Mesenchymal stem cell (in vitro differentiated cells and primary cell): ENCODE results near the gene CSTPP1.
A peak's percentile ranks its signal among the peaks of the same experiment; 100 is the strongest.

Experiments used
- DNase-seq: peaks from one replicate; pipeline ENCODE4 v3.0.0-alpha.2; 2013
- H2AFZ ChIP-seq: one replicate; pipeline ENCODE4 v1.6.1; 2013; ENCODE audit warnings: low read depth, mild to moderate bottlenecking, control low read depth, inconsistent platforms, low read length, moderate library complexity
- H2AK5ac ChIP-seq: 2 replicates; pipeline ENCODE4 v1.6.1; 2013; ENCODE audit warnings: low read length, moderate library complexity, mild to moderate bottlenecking, inconsistent platforms; ENCODE audit not compliant: severe bottlenecking
- H2BK120ac ChIP-seq: one replicate; pipeline ENCODE4 v1.6.1; 2013; ENCODE audit warnings: low read depth, mild to moderate bottlenecking, inconsistent platforms, low read length, moderate library complexity
- H2BK12ac ChIP-seq, 2 experiments: one replicate each; pipeline ENCODE4 v1.6.1; 2013; ENCODE audit warnings: inconsistent platforms in 2 of 2, low read length in 2 of 2, mild to moderate bottlenecking in 2 of 2, moderate library complexity in 2 of 2, control low read depth in 1 of 2
- H2BK15ac ChIP-seq: one replicate; pipeline ENCODE4 v1.6.1; 2013; ENCODE audit warnings: mild to moderate bottlenecking, low read depth, inconsistent platforms; ENCODE audit not compliant: poor library complexity, severe bottlenecking
- H2BK5ac ChIP-seq: 2 replicates; pipeline ENCODE4 v1.6.1; 2013; ENCODE audit warnings: low read depth, mild to moderate bottlenecking, low read length, control low read depth, inconsistent platforms; ENCODE audit not compliant: poor library complexity, severe bottlenecking
- H3K14ac ChIP-seq, 2 experiments: one replicate each; pipeline ENCODE4 v1.6.1; 2013; ENCODE audit warnings: inconsistent platforms in 2 of 2, low read length in 2 of 2, control low read depth in 1 of 2, mild to moderate bottlenecking in 1 of 2, moderate library complexity in 1 of 2
- H3K18ac ChIP-seq, 2 experiments: one replicate each; pipeline ENCODE4 v1.6.1; 2013; ENCODE audit warnings: inconsistent platforms in 2 of 2, low read length in 2 of 2, control low read depth in 1 of 2, low read depth in 1 of 2, mild to moderate bottlenecking in 1 of 2
- H3K23ac ChIP-seq, 2 experiments: one replicate each; pipeline ENCODE4 v1.6.1; 2013; ENCODE audit warnings: inconsistent platforms in 2 of 2, low read length in 2 of 2, mild to moderate bottlenecking in 2 of 2, moderate library complexity in 2 of 2, control low read depth in 1 of 2
- H3K27ac ChIP-seq: 2 replicates; pipeline ENCODE4 v1.5.1; 2013; ENCODE audit warnings: mild to moderate bottlenecking, moderate library complexity, low read length, control low read depth, inconsistent platforms; ENCODE audit not compliant: poor library complexity, severe bottlenecking
- H3K27me3 ChIP-seq, 2 experiments: 2 replicates each; pipeline versions ENCODE4 v1.6.1 to v1.7.0; 2013; ENCODE audit warnings: low read length in 2 of 2, mild to moderate bottlenecking in 2 of 2, moderate library complexity in 2 of 2, control low read depth in 1 of 2, inconsistent platforms in 1 of 2; ENCODE audit not compliant: control insufficient read depth in 1 of 2, insufficient read depth in 1 of 2
- H3K36me3 ChIP-seq, 2 experiments: 2 replicates each; pipeline versions ENCODE4 v1.6.1 to v1.7.0; 2013; ENCODE audit warnings: low read length in 2 of 2, control low read depth in 1 of 2, inconsistent platforms in 1 of 2, low read depth in 1 of 2, mild to moderate bottlenecking in 1 of 2; ENCODE audit not compliant: insufficient read depth in 2 of 2, control insufficient read depth in 1 of 2
- H3K4ac ChIP-seq, 2 experiments: one replicate each; pipeline ENCODE4 v1.6.1; 2013; ENCODE audit warnings: inconsistent platforms in 2 of 2, low read length in 2 of 2, mild to moderate bottlenecking in 2 of 2, moderate library complexity in 2 of 2, control low read depth in 1 of 2, low read depth in 1 of 2
- H3K4me1 ChIP-seq: 2 replicates; pipeline ENCODE4 v1.6.1; 2013; ENCODE audit warnings: low read depth, low read length, control low read depth; ENCODE audit not compliant: control insufficient read depth, insufficient read depth
- H3K4me2 ChIP-seq: 2 replicates; pipeline ENCODE4 v1.6.1; 2013; ENCODE audit warnings: low read length, mild to moderate bottlenecking, inconsistent platforms; ENCODE audit not compliant: poor library complexity, severe bottlenecking
- H3K4me3 ChIP-seq, 2 experiments: 2 replicates each; pipeline versions ENCODE4 v1.5.1 to v1.7.0; 2013; ENCODE audit warnings: low read length in 2 of 2, mild to moderate bottlenecking in 2 of 2, control low read depth in 1 of 2, low read depth in 1 of 2; ENCODE audit not compliant: insufficient read depth in 1 of 2
- H3K79me1 ChIP-seq: replicated peaks from 2 replicates; pipeline ENCODE4 v1.6.1; 2013; ENCODE audit warnings: mild to moderate bottlenecking, control low read depth, low read length, inconsistent platforms; ENCODE audit not compliant: poor library complexity, severe bottlenecking
- H3K9ac ChIP-seq: 2 replicates; pipeline ENCODE4 v1.7.0; 2013; ENCODE audit warnings: mild to moderate bottlenecking, low read length, moderate library complexity
- H3K9me3 ChIP-seq: 2 replicates; pipeline ENCODE4 v1.7.0; 2013; ENCODE audit warnings: mild to moderate bottlenecking, low read length; ENCODE audit not compliant: control insufficient read depth
- H4K8ac ChIP-seq: one replicate; pipeline ENCODE4 v1.6.1; 2013; ENCODE audit warnings: inconsistent platforms, mild to moderate bottlenecking, low read length, moderate library complexity
- H4K91ac ChIP-seq: one replicate; pipeline ENCODE4 v1.6.1; 2013; ENCODE audit warnings: mild to moderate bottlenecking, low read length, inconsistent platforms
- WGBS: methylation state at CpG from one replicate; pipeline ENCODE4 v1.1.7; 2013; ENCODE audit warnings: mixed read lengths; 5-methylcytosine and 5-hydroxymethylcytosine counted together

Gene CSTPP1

GRCh38 chr11:47148903-47149531 lies 212.5 kb downstream of the CSTPP1 start:
- H3K27me3 ChIP-seq: no peaks in the 10 kb centered on the region
- no peak overlapping the region for H3K4me3 ChIP-seq
- no peaks in the 10 kb centered on the region for H3K9me3 ChIP-seq
- H3K4ac ChIP-seq: no peak overlapping the region
- 80% methylated on average over 10 of the region's 10 CpGs for WGBS
- H2AFZ ChIP-seq: no peak overlapping the region
- no peak overlapping the region for H2BK120ac ChIP-seq
- no peak overlapping the region for H2BK15ac ChIP-seq
- no peak overlapping the region for H3K14ac ChIP-seq
- H3K18ac ChIP-seq: no peak overlapping the region
- H3K79me1 ChIP-seq: peaks cover 2% of the 10 kb centered on the region
- H3K4me2 ChIP-seq: no peak overlapping the region
- H3K23ac ChIP-seq: no peak overlapping the region
- H2AK5ac ChIP-seq: no peak overlapping the region
- H3K9ac ChIP-seq: no peak overlapping the region
- peak; percentile 26 for DNase-seq
- H3K36me3 ChIP-seq: peaks cover 0 to 14% of the 10 kb centered on the region in 2 experiments
- peak overlapping the region in 1 of 2 experiments; percentile 43 for H2BK12ac ChIP-seq
- H4K91ac ChIP-seq: no peak overlapping the region
- H3K27ac ChIP-seq: no peak overlapping the region
- H3K4me1 ChIP-seq: peaks cover 6% of the 10 kb centered on the region
- no peak overlapping the region for H4K8ac ChIP-seq
- H2BK5ac ChIP-seq: no peak overlapping the region

- H2BK120ac ChIP-seq: no peak overlapping the region
- no peak overlapping the region for H3K18ac ChIP-seq
- H2AFZ ChIP-seq: no peak overlapping the region
- H2AK5ac ChIP-seq: no peak overlapping the region
- no peaks in the 10 kb centered on the region for H3K27me3 ChIP-seq
- no peak overlapping the region for H3K23ac ChIP-seq
- H3K4me1 ChIP-seq: peaks cover 8% of the 10 kb centered on the region
- H2BK15ac ChIP-seq: no peak overlapping the region
- no peak overlapping the region for H2BK12ac ChIP-seq
- DNase-seq: no peak
- 92% methylated on average over 1 of the region's 2 CpGs for WGBS
- H3K4ac ChIP-seq: no peak overlapping the region
- no peak overlapping the region for H3K4me3 ChIP-seq
- peaks cover 2% of the 10 kb centered on the region for H3K79me1 ChIP-seq
- no peak overlapping the region for H4K8ac ChIP-seq
- H3K4me2 ChIP-seq: no peak overlapping the region
- H4K91ac ChIP-seq: no peak overlapping the region
- peaks cover 0 to 20% of the 10 kb centered on the region in 2 experiments for H3K36me3 ChIP-seq
- H3K14ac ChIP-seq: no peak overlapping the region
- H3K9ac ChIP-seq: no peak overlapping the region
- H3K9me3 ChIP-seq: no peaks in the 10 kb centered on the region
- no peak overlapping the region for H2BK5ac ChIP-seq
- H3K27ac ChIP-seq: no peak overlapping the region
Measured at GRCh38 chr11:47149782-47150181, 213.2 kb downstream of the CSTPP1 start.

- Histone ChIP-seq H2BK5ac (no peak overlapping the region), H3K14ac (peak overlapping the region in 1 of 2 experiments; percentile 35), H3K4me2 (no peak overlapping the region), H3K4ac (peak overlapping the region in 1 of 2 experiments; percentile 37), H3K4me1 (peaks cover 18% of the 10 kb centered on the region), H3K18ac (peak overlapping the region; percentile 18 to 68), H3K4me3 (no peak overlapping the region), H2BK120ac (no peak overlapping the region), H2BK15ac (peak overlapping the region; percentile 67), H3K79me1 (peaks cover 2% of the 10 kb centered on the region), H3K9me3 (no peaks in the 10 kb centered on the region), H3K9ac (peak overlapping the region; percentile 46), H3K27ac (no peak overlapping the region), H2BK12ac (peak overlapping the region; percentile 29 to 33), H3K27me3 (no peaks in the 10 kb centered on the region), H3K23ac (no peak overlapping the region), H3K36me3 (peaks cover 18 to 26% of the 10 kb centered on the region in 2 experiments), H2AFZ (no peak overlapping the region), H4K8ac (no peak overlapping the region), H4K91ac (peak overlapping the region; percentile 57), H2AK5ac (no peak overlapping the region)
- 81% methylated on average over 15 of the region's 16 CpGs for WGBS
- DNase-seq: peak; percentile 81
Measured at GRCh38 chr11:47152126-47152952, 215.8 kb downstream of the CSTPP1 start.
